ENCODE data around the gene ARHGEF7. TPM values are rescaled to one million over a fixed set of nuclear protein-coding genes. Genes with fewer than 3 reads are reported as not detected.

ARHGEF7 gene
- total and polyA plus RNA-seq, 5 donors: 21.3 to 43.9 (median 35.3) TPM

DNA sequence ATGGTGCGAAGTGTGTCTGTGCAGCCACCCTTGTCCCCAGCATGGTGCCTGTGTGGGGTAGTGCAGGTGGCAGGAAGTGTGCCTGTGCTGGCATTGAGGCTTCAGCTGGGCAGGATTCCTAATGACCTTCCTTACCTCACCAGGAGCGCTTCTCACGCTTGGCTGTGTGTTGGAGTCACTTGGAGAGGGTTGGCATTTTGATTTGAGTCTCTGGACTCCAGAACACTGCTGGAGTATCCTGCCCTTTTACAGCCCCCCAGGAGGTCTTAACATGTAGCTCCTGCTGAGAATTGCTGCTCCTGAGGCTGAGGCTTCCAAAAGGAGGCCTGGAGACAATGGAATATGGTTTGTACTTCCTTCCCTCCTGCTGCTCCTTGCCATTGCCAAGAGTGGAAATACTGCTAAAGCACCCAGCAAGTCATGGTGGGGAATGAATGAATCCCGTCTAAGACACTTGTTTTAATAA, 87.1 kb downstream of the ARHGEF7 start:
- no peak for DNase-seq
- ATAC-seq: peak in 1 of 2 donors; percentile 17
- WGBS: 52% methylated on average over 4 of the region's 4 CpGs
- no peaks in the 10 kb centered on the region for H3K9me3 ChIP-seq (ENCODE audit: control insufficient read depth, low read length)
- H3K4me3 ChIP-seq (ENCODE audit: low read length): no peak overlapping the region
- intact Hi-C loops (cut with DNase I): loop anchor here in 1 of 4 donors (5.0 kb wide), 1 partner anchor 50 kb away; no protein-coding TSS in a partner anchor
- peak overlapping the region; percentile 73 for H3K27ac ChIP-seq (ENCODE audit: low read length)
- H3K27me3 ChIP-seq (ENCODE audit: control insufficient read depth, insufficient read depth): no peaks in the 10 kb centered on the region
- H3K4me1 ChIP-seq (ENCODE audit: control insufficient read depth, insufficient read depth, low read length): peaks cover 24% of the 10 kb centered on the region

DNA sequence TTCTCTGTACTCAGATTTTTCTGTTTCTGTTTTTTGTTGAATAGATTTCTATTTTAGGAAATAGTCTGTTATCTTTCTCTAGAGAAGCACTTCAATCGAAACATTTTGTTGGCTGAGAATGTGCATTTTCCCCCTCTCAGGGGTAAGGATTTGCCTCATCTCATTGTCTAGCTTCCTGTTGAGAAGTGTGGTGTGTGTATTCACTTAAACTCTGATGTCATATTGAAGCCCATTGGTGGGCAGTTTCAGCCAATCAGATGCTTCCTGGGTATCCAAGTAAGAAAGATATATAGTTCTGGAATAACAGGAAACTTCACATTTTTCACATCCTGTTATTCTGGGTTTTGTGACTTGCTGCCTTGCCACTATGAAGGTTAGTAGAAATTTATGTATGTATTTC, 87.6 kb downstream of the ARHGEF7 start:
- Histone ChIP-seq H3K9me3 (ENCODE audit: control insufficient read depth, low read length) (no peaks in the 10 kb centered on the region), H3K27me3 (ENCODE audit: control insufficient read depth, insufficient read depth) (no peaks in the 10 kb centered on the region), H3K4me3 (ENCODE audit: low read length) (peak overlapping the region; percentile 45), H3K4me1 (ENCODE audit: control insufficient read depth, insufficient read depth, low read length) (peaks cover 24% of the 10 kb centered on the region), H3K27ac (ENCODE audit: low read length) (no peak overlapping the region)
- WGBS: 2% methylated on average over 1 of the region's 1 CpG
- ATAC-seq (peak; percentile 80 to 89), DNase-seq (no peak)
- intact Hi-C loops (cut with DNase I): loop anchor here in 1 of 4 donors (5.0 kb wide), 1 partner anchor 50 kb away; no protein-coding TSS in a partner anchor

DNA sequence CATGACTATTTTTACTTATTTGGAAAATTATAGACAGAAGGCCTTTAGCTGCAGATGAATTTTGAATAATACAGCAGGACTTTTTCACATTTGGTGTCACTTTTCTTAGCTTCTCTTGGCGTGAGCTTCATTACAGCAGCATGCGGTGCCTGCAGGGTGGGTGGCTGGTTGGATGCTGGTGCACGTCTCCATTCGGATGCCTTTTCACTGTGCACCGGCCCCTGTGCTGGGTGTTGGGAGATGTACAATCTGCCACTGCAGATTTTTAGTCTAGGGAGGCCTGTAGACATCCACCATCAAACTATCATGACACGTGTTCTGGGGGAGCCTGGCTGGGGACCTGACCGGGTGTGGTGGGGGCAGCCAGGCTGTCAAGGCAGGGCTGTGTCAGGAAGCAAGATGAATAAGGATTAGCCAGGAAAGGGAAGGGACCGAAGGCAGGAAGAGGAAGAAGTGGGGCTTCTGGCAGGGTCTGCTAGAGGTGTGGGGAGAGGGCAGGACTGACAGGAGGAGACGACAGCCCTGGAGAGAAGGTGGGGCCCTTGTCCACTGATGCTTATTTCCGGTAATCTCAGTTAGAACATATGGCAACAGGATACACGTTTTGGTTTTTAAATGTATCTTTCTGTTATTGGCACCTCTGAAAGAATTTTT, 88.8 kb downstream of the ARHGEF7 start:
- intact Hi-C loops (cut with DNase I): loop anchor here in 1 of 4 donors (5.0 kb wide), 1 partner anchor 52 kb away; no protein-coding TSS in a partner anchor
- 36% methylated on average over 11 of the region's 11 CpGs for WGBS
- ATAC-seq (peak; percentile 9 to 71), DNase-seq (peak in 1 of 3 donors; percentile 60)
- H3K9me3 ChIP-seq (ENCODE audit: control insufficient read depth, low read length): no peaks in the 10 kb centered on the region
- peak overlapping the region; percentile 45 for H3K4me3 ChIP-seq (ENCODE audit: low read length)
- no peak overlapping the region for H3K27ac ChIP-seq (ENCODE audit: low read length)
- no peaks in the 10 kb centered on the region for H3K27me3 ChIP-seq (ENCODE audit: control insufficient read depth, insufficient read depth)
- peaks cover 25% of the 10 kb centered on the region for H3K4me1 ChIP-seq (ENCODE audit: control insufficient read depth, insufficient read depth, low read length)

GRCh38 chr13:111204438-111205177, 89.5 kb downstream of the ARHGEF7 start:
- Histone ChIP-seq H3K27ac (ENCODE audit: low read length) (peak overlapping the region; percentile 55), H3K27me3 (ENCODE audit: control insufficient read depth, insufficient read depth) (no peaks in the 10 kb centered on the region), H3K9me3 (ENCODE audit: control insufficient read depth, low read length) (no peaks in the 10 kb centered on the region), H3K4me3 (ENCODE audit: low read length) (no peak overlapping the region), H3K4me1 (ENCODE audit: control insufficient read depth, insufficient read depth, low read length) (peaks cover 24% of the 10 kb centered on the region)
- peak; percentile 75 to 84 for ATAC-seq
- peak; percentile 81 to 90 (median 82) for DNase-seq
- intact Hi-C loops (cut with DNase I): loop anchor here in 1 of 4 donors (5.0 kb wide), 1 partner anchor 52 kb away; no protein-coding TSS in a partner anchor
- 32% methylated on average over 16 of the region's 16 CpGs for WGBS

GRCh38 chr13:111206148-111206547, 91.0 kb downstream of the ARHGEF7 start:
- Histone ChIP-seq H3K4me1 (ENCODE audit: control insufficient read depth, insufficient read depth, low read length) (peaks cover 23% of the 10 kb centered on the region), H3K9me3 (ENCODE audit: control insufficient read depth, low read length) (no peaks in the 10 kb centered on the region), H3K27me3 (ENCODE audit: control insufficient read depth, insufficient read depth) (no peaks in the 10 kb centered on the region), H3K4me3 (ENCODE audit: low read length) (no peak overlapping the region), H3K27ac (ENCODE audit: low read length) (no peak overlapping the region)
- ATAC-seq (no peak), DNase-seq (no peak)
- intact Hi-C loops (cut with DNase I): no loop called here
- WGBS: 66% methylated on average over 12 of the region's 12 CpGs

- Histone ChIP-seq H3K9me3 (ENCODE audit: control insufficient read depth, low read length) (no peaks in the 10 kb centered on the region), H3K4me1 (ENCODE audit: control insufficient read depth, insufficient read depth, low read length) (peaks cover 30% of the 10 kb centered on the region), H3K4me3 (ENCODE audit: low read length) (no peak overlapping the region), H3K27me3 (ENCODE audit: control insufficient read depth, insufficient read depth) (no peaks in the 10 kb centered on the region), H3K27ac (ENCODE audit: low read length) (no peak overlapping the region)
- WGBS: 63% methylated on average over 9 of the region's 9 CpGs
- intact Hi-C loops (cut with DNase I): loop anchor here in 2 of 4 donors (10.0 kb wide), 2 partner anchors 55 to 295 kb away; partner anchors contain the start of gene ANKRD10 (in 1 of the 2)
- ATAC-seq: no peak
- no peak for DNase-seq
Observed at GRCh38 chr13:111209613-111210012, 94.5 kb downstream of the ARHGEF7 start.

- Histone ChIP-seq H3K4me1 (ENCODE audit: control insufficient read depth, insufficient read depth, low read length) (peaks cover 28% of the 10 kb centered on the region), H3K27me3 (ENCODE audit: control insufficient read depth, insufficient read depth) (no peaks in the 10 kb centered on the region), H3K27ac (ENCODE audit: low read length) (no peak overlapping the region), H3K9me3 (ENCODE audit: control insufficient read depth, low read length) (no peaks in the 10 kb centered on the region), H3K4me3 (ENCODE audit: low read length) (no peak overlapping the region)
- intact Hi-C loops (cut with DNase I): loop anchor here in 2 of 4 donors (10.0 kb wide), 2 partner anchors 55 to 295 kb away; partner anchors contain the start of gene ANKRD10 (in 1 of the 2)
- DNase-seq: no peak
- ATAC-seq: no peak
- WGBS: 50% methylated on average over 4 of the region's 4 CpGs
Observed at GRCh38 chr13:111210091-111210490, 95.0 kb downstream of the ARHGEF7 start.

DNA sequence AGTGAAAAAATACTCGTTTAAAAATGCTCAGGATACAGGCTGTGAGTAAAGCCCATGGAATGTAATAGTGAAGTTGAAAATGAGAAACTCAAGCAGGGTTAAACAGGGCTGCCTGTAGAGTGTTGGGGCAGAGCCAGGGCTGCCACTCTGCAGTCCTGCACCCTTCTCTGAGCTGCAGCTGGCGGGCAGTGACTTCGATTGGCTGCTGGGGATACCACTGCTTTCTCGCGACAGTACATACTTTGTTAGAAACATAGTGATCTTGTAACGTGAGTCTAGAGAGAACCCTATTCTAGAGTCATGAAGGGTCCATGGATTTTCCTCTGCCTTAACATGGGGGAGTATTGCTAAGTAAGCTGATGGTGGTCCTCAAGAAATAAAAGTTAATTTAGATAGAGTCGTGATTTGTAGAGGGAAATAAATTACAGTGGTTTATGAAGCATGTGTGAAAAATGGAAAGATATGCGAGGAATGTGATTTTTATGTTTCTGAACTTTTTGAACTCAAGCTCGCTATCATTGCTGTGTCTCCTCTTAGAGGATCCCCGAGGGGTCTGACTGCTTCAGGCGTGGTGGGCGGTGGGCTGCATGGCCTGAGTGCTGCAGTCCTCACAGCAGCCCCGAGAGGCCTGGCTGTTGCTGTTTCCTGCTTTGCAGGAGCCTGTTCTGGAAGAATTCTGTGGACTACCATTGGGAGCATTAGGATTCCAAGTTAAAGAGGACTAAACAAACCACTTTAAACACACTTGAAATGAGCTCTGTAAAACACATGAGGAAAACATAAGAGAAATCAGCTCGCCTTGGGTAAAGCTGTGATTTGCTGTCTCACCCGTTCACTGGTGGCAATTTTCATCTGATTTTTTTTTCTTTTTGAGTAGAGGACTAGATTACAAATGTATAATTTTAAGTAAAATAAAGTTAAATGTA, 95.7 kb downstream of the ARHGEF7 start:
- ATAC-seq: peak; percentile 63 to 81
- no peak overlapping the region for H3K4me3 ChIP-seq (ENCODE audit: low read length)
- H3K27me3 ChIP-seq (ENCODE audit: control insufficient read depth, insufficient read depth): no peaks in the 10 kb centered on the region
- H3K9me3 ChIP-seq (ENCODE audit: control insufficient read depth, low read length): no peaks in the 10 kb centered on the region
- intact Hi-C loops (cut with DNase I): loop anchor here in 2 of 4 donors (10.0 kb wide), 2 partner anchors 56 to 296 kb away; partner anchors contain the start of gene ANKRD10 (in 1 of the 2)
- DNase-seq: peak; percentile 49 to 82 (median 78)
- peak overlapping the region; percentile 56 for H3K27ac ChIP-seq (ENCODE audit: low read length)
- H3K4me1 ChIP-seq (ENCODE audit: control insufficient read depth, insufficient read depth, low read length): peaks cover 28% of the 10 kb centered on the region
- WGBS: 34% methylated on average over 15 of the region's 15 CpGs

DNA sequence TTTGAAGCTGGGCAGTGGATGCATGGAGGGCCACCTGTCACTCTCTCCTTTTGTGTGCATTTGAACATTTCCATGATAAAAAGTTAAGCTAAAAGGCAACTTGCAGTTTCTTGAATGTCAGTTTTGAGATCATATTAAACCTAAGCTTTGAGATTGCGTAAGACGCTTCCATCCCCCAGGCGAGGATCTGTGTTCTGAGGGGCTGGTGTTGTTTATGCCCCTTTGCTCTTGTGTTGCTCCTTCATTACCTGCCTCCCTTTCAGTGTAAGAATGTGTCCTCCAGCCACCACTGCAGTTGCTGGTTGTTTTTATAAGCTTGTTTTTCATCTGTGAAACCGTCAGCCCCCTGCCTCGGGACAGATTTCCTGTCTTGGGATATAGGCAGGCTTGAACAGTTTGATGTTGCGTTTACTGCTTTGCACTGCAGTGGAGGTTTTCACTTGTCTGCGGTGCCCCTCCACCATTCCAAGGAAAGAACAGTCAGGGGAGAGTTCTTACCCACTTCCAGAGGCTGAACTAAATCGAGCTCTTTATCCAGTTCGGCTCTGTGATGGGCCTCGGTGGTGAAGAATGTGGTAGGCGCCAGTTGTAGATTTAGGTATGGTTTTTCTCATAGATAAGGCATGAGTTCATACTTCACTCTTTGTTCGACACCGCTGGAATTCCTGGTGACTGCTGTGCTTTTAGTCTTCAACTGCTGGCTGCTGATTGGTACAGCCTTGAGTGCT, 96.8 kb downstream of the ARHGEF7 start:
- intact Hi-C loops (cut with DNase I): loop anchor here in 2 of 4 donors (10.0 kb wide), 2 partner anchors 57 to 297 kb away; partner anchors contain the start of gene ANKRD10 (in 1 of the 2)
- H3K27ac ChIP-seq (ENCODE audit: low read length): no peak overlapping the region
- ATAC-seq: no peak
- H3K4me1 ChIP-seq (ENCODE audit: control insufficient read depth, insufficient read depth, low read length): peaks cover 31% of the 10 kb centered on the region
- H3K27me3 ChIP-seq (ENCODE audit: control insufficient read depth, insufficient read depth): no peaks in the 10 kb centered on the region
- H3K9me3 ChIP-seq (ENCODE audit: control insufficient read depth, low read length): no peaks in the 10 kb centered on the region
- no peak for DNase-seq
- H3K4me3 ChIP-seq (ENCODE audit: low read length): no peak overlapping the region
- 57% methylated on average over 13 of the region's 13 CpGs for WGBS

Data from right cardiac atrium (tissue), 5 donors.